CD14-positive monocyte (primary cell): ENCODE results near the gene MAPK8IP1. TPM values are rescaled to one million over a fixed set of nuclear protein-coding genes. Genes with fewer than 3 reads are reported as not detected.

ENCODE experiments used
- DNase-seq, 3 donors: peaks; one replicate each; pipeline ENCODE4 v3.0.0-alpha.2; 2011 to 2022
- H2AFZ ChIP-seq: 2 replicates; pipeline ENCODE4 v1.6.0; 2012; ENCODE audit warnings: mild to moderate bottlenecking, low read depth, low read length, inconsistent platforms; ENCODE audit not compliant: insufficient read depth, poor library complexity, severe bottlenecking
- H3K27ac ChIP-seq, 2 donors: 1 replicate in 1 of 2; 2 replicates in 1 of 2; pipeline ENCODE4 v1.5.1; 2012 to 2013; ENCODE audit warnings: low read length in 2 of 2, control low read depth in 1 of 2, inconsistent platforms in 1 of 2, low read depth in 1 of 2, mild to moderate bottlenecking in 1 of 2
- H3K27me3 ChIP-seq, 2 donors: one replicate each; pipeline versions ENCODE4 v1.6.0 to v1.6.1; 2011 to 2013; ENCODE audit warnings: low read length in 2 of 2; ENCODE audit not compliant: control insufficient read depth in 2 of 2, insufficient read depth in 2 of 2
- H3K36me3 ChIP-seq, 2 donors: replicated peaks in 1 of 2; 1 replicate in 1 of 2; 2 replicates in 1 of 2; pipeline versions ENCODE4 v1.5.1 to v1.6.1; 2012 to 2013; ENCODE audit warnings: low read length in 2 of 2, control low read depth in 1 of 2, inconsistent platforms in 1 of 2, mild to moderate bottlenecking in 1 of 2; ENCODE audit not compliant: insufficient read depth in 2 of 2, control insufficient read depth in 1 of 2
- H3K4me1 ChIP-seq, 2 donors: 1 replicate in 1 of 2; 2 replicates in 1 of 2; pipeline versions ENCODE4 v1.5.1 to v1.6.1; 2012 to 2013; ENCODE audit warnings: low read length in 2 of 2, control low read depth in 1 of 2, inconsistent platforms in 1 of 2, mild to moderate bottlenecking in 1 of 2, moderate library complexity in 1 of 2; ENCODE audit not compliant: insufficient read depth in 2 of 2, control insufficient read depth in 1 of 2
- H3K4me2 ChIP-seq: replicated peaks from 2 replicates; pipeline ENCODE3; 2012; ENCODE audit warnings: low read length, moderate library complexity, mild to moderate bottlenecking; ENCODE audit not compliant: poor library complexity, severe bottlenecking; ENCODE audit errors: extremely low read depth
- H3K4me3 ChIP-seq, 3 experiments: fragments of 200-600 bp in 1 of 3; sonication (generic) in 1 of 3; replicated peaks in 1 of 3; 1 replicate in 2 of 3; 2 replicates in 1 of 3; pipeline ENCODE4 v1.5.1; 2011 to 2013; ENCODE audit warnings: low read length in 3 of 3, mild to moderate bottlenecking in 3 of 3, control low read depth in 2 of 3, low read depth in 2 of 3, inconsistent platforms in 1 of 3, moderate library complexity in 1 of 3
- H3K79me2 ChIP-seq: 2 replicates; pipeline ENCODE4 v1.6.0; 2012; ENCODE audit warnings: mild to moderate bottlenecking, control low read depth, inconsistent platforms, low read length, moderate library complexity; ENCODE audit not compliant: insufficient read depth
- H3K9ac ChIP-seq: 2 replicates; pipeline ENCODE4 v1.6.0; 2017; ENCODE audit warnings: low read length, mild to moderate bottlenecking; ENCODE audit not compliant: insufficient read depth, poor library complexity, severe bottlenecking
- H3K9me3 ChIP-seq, 2 donors: replicated peaks in 1 of 2; 1 replicate in 1 of 2; 2 replicates in 1 of 2; pipeline versions ENCODE4 v1.5.1 to v1.6.1; 2012 to 2013; ENCODE audit warnings: low read length in 2 of 2, control low read depth in 1 of 2; ENCODE audit not compliant: control insufficient read depth in 1 of 2, insufficient read depth in 1 of 2
- H4K20me1 ChIP-seq: 2 replicates; pipeline ENCODE4 v1.6.0; 2012; ENCODE audit warnings: mild to moderate bottlenecking, low read length, control low read depth, moderate library complexity; ENCODE audit not compliant: insufficient read depth
- H3K27ac Mint-ChIP-seq, 7 donors: one replicate each; pipeline ENCODE4 v1.8.0; 2020; ENCODE audit warnings: mild to moderate bottlenecking in 7 of 7, mixed read lengths in 7 of 7, moderate library complexity in 6 of 7, inconsistent platforms in 2 of 7
- H3K27me3 Mint-ChIP-seq, 3 donors: one replicate each; pipeline ENCODE4 v1.8.0; 2021 to 2022; ENCODE audit warnings: low read depth in 3 of 3, mild to moderate bottlenecking in 3 of 3, mixed read lengths in 3 of 3, moderate library complexity in 3 of 3, inconsistent platforms in 1 of 3
- H3K36me3 Mint-ChIP-seq, 2 donors: one replicate each; pipeline ENCODE4 v1.8.0; 2020; ENCODE audit warnings: mixed read lengths in 2 of 2, inconsistent platforms in 1 of 2, mild to moderate bottlenecking in 1 of 2
- H3K4me1 Mint-ChIP-seq: one replicate; pipeline ENCODE4 v1.8.0; 2020; ENCODE audit warnings: mild to moderate bottlenecking, mixed read lengths
- H3K4me3 Mint-ChIP-seq, 2 donors: one replicate each; pipeline ENCODE4 v1.8.0; 2020; ENCODE audit warnings: mild to moderate bottlenecking in 2 of 2, mixed read lengths in 2 of 2, moderate library complexity in 1 of 2
- H3K9me3 Mint-ChIP-seq, 7 donors: one replicate each; pipeline ENCODE4 v1.8.0; 2020 to 2022; ENCODE audit warnings: mixed read lengths in 7 of 7, mild to moderate bottlenecking in 6 of 7, moderate library complexity in 6 of 7, inconsistent platforms in 2 of 7
- CTCF ChIP-seq: fragments of 200-600 bp; IDR thresholded peaks from one replicate; pipeline ENCODE4 v1.8.0; 2022; ENCODE audit warnings: antibody characterized with exemption, mild to moderate bottlenecking
- WGBS: methylation state at CpG from one replicate; pipeline ENCODE4 v1.1.5; 2013; ENCODE audit warnings: missing lambda C conversion rate; ENCODE audit not compliant: insufficient coverage; 5-methylcytosine and 5-hydroxymethylcytosine counted together
- intact Hi-C, 2 donors: fragments of 100-400 bp; cut with micrococcal nuclease; formaldehyde crosslinking; loops; one replicate each; pipeline versions ENCODE4 v1.15.0 to v1.15.1; 2023
- polyA plus RNA-seq, 3 donors: library from polyadenylated mRNA; depleted of rRNA in 1 of 3; unstranded in 2 of 3; stranded (reverse) in 1 of 3; fragments of 300-500 nt in 2 of 3; fragments of >200 nt in 1 of 3; fragmentation: Illumina TruSeq in 2 of 3; gene quantifications; 1 replicate in 2 of 3; 2 replicates in 1 of 3; pipeline ENCODE4 v1.2.3, GENCODE V29; 2012 to 2021

The MAPK8IP1 gene
- polyA plus RNA-seq, 3 donors: 0.93 TPM; not detected in 2

GRCh38 chr11:45877221-45877620 is 8.2 kb upstream of the MAPK8IP1 start:
- Histone ChIP-seq H3K4me3 (no peak overlapping the region), H3K4me1 (no peaks in the 10 kb centered on the region), H4K20me1 (no peaks in the 10 kb centered on the region), H3K9me3 (no peaks in the 10 kb centered on the region), H2AFZ (no peak overlapping the region), H3K36me3 (peaks cover 72 to 93% of the 10 kb centered on the region in 2 donors), H3K79me2 (no peaks in the 10 kb centered on the region), H3K27me3 (no peaks in the 10 kb centered on the region), H3K9ac (no peak overlapping the region), H3K4me2 (no peak overlapping the region), H3K27ac (no peak overlapping the region)
- no peak for TF ChIP-seq CTCF
- Mint-ChIP-seq H3K9me3 (no peaks in the 10 kb centered on the region), H3K4me3 (no peak overlapping the region), H3K4me1 (no peaks in the 10 kb centered on the region), H3K36me3 (peaks cover 78 to 85% of the 10 kb centered on the region in 2 donors), H3K27ac (peak overlapping the region in 1 of 7 donors; percentile 6), H3K27me3 (no peaks in the 10 kb centered on the region)
- DNase-seq: no peak
- whole genome bisulfite sequencing: 98% methylated on average over 4 of the region's 8 CpGs
- intact Hi-C loops: no loop called here

DNA sequence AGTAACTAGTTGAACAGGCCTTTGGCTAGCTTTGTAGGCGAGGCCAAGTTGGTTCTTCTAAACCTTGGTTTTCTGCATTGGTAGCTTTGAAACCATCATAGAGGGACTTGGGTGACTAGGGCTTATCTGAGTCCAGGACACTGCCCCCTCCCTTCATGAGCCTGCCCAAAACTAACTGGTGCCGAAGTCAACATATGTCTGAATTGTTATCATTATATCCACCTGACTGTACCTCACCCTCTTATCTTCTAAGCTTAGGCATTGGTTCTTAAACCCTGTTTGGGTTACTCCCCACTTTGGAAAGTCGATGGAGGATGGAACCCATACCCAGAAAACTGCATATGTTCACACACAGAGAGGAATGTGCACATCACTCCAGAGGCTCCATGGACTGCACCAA is 7.6 kb upstream of the MAPK8IP1 start:
- Histone ChIP-seq H3K4me3 (no peak overlapping the region), H3K27me3 (no peaks in the 10 kb centered on the region), H3K4me1 (no peaks in the 10 kb centered on the region), H3K9ac (no peak overlapping the region), H3K27ac (no peak overlapping the region), H4K20me1 (no peaks in the 10 kb centered on the region), H3K9me3 (no peaks in the 10 kb centered on the region), H3K79me2 (no peaks in the 10 kb centered on the region), H3K36me3 (peaks cover 71 to 90% of the 10 kb centered on the region in 2 donors), H2AFZ (no peak overlapping the region), H3K4me2 (no peak overlapping the region)
- no peaks in the 10 kb centered on the region for H3K27me3 Mint-ChIP-seq
- DNase-seq: no peak
- H3K9me3 Mint-ChIP-seq: no peaks in the 10 kb centered on the region
- H3K4me3 Mint-ChIP-seq: no peak overlapping the region
- H3K4me1 Mint-ChIP-seq: no peaks in the 10 kb centered on the region
- TF ChIP-seq CTCF: no peak
- intact Hi-C loops: no loop called here
- no peak overlapping the region for H3K27ac Mint-ChIP-seq
- H3K36me3 Mint-ChIP-seq: peaks cover 78 to 86% of the 10 kb centered on the region in 2 donors
- WGBS: 100% methylated on average over 3 of the region's 3 CpGs
